B cell (primary cell): Measurements from ENCODE around the gene RNF150.

Experiments used
- EZH2 ChIP-seq: IDR thresholded peaks from 2 replicates; pipeline ENCODE4 v1.6.1; 2012; ENCODE audit warnings: borderline replicate concordance, low read depth, mild to moderate bottlenecking, moderate library complexity, low read length; ENCODE audit not compliant: insufficient read depth, poor library complexity, severe bottlenecking
- TF ChIP-seq, protein P1 (sequence below): fragments of 200-600 bp; IDR thresholded peaks from one replicate; pipeline ENCODE4 v1.8.0; 2022; ENCODE audit warnings: antibody characterized with exemption, mild to moderate bottlenecking

DNA sequence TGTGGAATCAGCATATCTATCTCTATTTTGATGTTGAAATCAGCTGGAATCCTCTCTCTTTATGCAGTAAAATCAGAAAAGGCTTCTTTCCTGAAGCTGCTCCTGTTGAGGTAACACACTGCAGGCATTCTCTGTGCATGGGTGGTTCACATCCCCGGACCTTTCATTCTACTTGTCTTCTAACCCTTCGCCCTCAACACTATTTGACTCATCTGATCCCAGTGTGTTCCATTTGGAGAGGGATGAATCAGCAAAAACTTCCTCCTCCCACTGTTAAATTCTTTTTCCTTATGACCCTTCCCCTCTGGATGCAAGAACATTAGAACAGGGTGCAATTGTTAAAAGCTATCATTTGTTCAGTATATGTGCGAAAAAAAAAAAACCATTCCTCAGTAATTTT, 67.4 kb downstream of the RNF150 start:
- TF ChIP-seq, protein P1, sequence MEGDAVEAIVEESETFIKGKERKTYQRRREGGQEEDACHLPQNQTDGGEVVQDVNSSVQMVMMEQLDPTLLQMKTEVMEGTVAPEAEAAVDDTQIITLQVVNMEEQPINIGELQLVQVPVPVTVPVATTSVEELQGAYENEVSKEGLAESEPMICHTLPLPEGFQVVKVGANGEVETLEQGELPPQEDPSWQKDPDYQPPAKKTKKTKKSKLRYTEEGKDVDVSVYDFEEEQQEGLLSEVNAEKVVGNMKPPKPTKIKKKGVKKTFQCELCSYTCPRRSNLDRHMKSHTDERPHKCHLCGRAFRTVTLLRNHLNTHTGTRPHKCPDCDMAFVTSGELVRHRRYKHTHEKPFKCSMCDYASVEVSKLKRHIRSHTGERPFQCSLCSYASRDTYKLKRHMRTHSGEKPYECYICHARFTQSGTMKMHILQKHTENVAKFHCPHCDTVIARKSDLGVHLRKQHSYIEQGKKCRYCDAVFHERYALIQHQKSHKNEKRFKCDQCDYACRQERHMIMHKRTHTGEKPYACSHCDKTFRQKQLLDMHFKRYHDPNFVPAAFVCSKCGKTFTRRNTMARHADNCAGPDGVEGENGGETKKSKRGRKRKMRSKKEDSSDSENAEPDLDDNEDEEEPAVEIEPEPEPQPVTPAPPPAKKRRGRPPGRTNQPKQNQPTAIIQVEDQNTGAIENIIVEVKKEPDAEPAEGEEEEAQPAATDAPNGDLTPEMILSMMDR, result no peak
- no peak for TF ChIP-seq EZH2
